NCI-H510A (cell line): ENCODE measurements around the gene PNLIPRP1.

ENCODE experiments used
- DNase-seq: peaks from one replicate; lab custom pipeline; 2025; lab: John Stamatoyannopoulos, UW

The PNLIPRP1 gene

DNA sequence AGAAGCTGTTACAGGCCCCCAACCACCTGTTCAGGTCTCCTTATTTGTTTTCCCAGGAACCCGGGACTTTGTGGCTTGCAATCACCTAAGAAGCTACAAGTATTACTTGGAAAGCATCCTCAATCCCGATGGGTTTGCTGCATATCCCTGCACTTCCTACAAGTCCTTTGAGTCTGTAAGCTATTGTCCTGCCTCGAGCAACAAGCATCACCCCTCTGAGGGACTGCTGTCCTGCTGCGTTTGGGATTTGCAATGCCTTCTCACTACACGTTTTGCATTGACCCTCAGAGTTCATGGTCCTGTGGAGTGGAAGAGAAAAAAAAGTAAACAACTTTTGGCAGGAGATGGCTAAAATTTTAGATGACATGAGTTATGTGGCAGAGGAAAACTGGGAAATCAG is 9.2 kb downstream of the PNLIPRP1 start:
- no peak for DNase-seq

DNA sequence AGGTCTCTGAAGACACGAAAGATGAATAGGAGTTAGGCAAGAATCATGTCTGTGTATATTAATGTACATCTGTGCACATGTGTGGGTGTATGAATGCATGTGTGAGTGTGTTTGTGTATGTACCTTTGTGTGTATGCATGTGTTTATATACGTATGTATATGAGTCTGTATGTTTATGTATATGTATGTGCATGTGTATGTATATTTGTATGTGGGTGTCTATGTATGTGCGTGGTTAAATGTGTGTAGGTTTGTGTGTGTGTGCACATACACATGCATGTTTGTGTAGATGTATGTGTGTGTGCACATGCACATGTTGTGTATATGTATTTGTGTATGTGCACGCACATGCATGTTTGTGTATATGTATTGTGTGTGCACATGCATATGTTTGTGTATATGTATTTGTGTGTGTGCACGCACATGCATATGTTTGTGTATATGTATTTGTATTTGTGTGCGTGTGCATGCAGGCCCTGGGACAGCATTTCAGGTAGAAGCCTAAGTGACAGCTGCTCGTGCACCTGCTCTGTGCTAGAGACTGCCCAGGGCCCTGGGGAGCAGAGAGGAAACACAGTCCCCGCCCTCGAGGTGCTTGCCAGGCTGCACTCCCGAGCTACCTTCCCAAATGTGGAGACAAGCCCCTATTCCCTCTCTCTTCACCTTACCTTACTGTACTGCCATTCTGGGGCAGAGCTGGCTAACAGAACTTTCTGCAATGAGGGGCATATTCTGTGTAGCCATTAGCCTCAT is 12.1 kb downstream of the PNLIPRP1 start:
- DNase-seq, result no peak

DNA sequence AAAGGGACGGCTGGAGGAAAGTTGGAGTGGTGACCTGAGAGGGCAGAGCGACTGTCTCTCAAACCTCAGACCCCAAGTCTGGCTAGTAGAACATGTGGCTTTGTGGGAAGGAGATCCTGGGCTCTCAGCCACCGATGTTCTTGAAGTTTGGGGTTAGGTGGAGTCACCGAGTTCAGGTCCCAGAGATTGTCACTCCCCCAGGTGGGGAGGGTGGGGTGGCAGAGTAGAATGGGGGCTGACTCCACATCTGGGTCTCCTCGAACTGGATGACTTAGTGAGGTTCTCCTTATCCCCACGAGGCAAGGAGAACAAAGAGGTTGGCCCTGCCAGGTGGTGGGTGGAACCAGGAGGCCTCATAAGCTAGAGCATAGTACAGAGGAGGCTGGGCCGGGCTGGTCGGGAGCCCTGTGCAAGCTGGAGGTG is 15.3 kb downstream of the PNLIPRP1 start:
- DNase-seq, result no peak

DNA sequence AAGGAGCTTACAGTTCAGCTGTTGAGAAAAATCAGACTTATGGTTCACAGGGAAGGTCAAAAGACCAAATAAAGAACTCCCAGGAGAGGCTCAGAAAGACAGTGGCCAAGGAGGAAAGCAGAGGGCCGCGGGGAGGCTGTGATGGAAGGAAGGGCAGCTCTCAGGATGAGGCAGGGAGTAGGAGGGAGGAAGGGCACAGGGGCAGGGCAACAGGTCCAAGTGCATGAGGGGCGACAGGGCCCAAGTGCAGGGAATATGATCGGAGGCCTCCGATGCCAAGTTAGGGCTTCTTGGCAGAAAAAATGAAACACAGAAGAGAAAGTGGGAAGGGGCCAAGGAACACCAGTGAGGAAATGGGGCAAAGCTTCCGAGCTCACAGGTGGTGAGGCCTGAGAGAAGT is 16.6 kb downstream of the PNLIPRP1 start:
- DNase-seq, result no peak

DNA sequence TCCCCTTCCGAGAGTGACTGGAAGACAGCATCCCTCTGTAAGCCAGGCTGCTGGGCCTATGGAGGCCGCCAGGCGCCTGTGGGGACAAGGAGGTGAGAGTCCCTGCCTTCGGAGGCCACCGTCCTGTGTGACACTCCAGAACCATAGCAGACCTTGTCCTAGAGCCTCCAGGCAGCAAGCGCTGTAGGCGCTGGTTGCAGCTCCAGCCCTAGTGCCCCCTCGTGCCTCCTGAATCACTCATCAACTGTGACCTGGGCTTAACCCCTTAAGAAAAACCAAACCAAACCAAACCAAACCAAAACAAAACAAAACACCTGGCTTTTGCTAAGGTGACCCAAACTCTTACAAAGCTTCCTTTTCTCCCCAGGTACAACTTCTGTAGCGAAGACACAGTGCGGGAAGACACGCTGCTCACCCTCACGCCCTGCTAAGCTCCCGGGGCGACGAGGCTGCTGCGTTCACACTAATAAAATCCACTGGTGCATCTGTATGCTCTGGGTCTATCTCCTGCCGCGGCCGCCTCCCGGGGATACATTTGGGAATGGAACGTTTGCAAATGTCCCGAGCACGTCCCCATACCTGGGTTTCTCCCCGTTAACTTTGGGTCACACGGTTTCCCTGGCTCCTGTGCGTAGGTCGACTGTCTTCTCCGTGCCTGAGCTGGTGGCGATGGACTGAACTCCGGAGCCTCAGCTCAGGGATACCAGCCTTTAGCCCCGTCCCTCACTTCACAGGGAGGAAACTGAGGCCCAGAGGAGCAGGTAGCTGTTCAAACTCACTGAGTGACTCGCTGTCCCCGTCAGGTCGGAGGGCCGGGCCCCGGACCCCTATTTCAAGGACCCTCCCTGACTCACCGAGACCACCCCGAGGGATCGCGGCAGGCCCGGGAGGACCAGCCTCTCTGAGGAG is 18.2 kb downstream of the PNLIPRP1 start:
- no peak for DNase-seq

DNA sequence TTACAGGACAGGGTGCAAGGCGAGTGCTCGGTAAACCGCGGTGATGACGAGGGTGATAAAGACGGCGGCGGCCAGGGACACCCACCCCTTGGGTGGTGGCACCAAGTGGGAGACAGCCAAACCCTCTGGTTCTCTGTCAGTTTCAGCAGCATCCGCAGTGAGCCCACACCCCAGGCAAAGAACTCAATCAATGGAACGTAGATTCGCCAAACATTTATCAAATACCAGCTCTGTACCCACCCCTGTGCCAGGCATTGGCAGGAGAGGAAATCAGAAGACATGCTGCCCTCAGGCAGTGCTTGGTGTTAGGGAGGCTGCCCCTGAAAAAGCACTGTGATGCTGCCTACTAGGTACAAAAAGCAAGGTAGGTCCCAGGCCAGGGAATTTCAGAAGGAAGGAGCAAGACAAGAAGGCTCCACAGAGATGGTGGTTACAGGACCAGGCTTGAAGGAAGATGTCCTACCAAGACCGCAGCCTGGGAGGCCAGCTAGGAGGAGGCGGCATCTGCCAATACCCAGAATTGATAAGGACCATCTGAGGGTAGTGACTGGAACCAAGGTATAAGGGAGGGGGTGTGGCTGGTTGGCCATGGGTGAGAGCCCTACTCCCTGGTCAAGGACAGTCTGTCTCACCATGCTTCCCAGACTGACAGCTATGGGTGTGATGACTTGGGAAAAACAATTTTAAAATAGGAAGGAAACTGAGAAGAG is 19.8 kb downstream of the PNLIPRP1 start:
- DNase-seq, result no peak

DNA sequence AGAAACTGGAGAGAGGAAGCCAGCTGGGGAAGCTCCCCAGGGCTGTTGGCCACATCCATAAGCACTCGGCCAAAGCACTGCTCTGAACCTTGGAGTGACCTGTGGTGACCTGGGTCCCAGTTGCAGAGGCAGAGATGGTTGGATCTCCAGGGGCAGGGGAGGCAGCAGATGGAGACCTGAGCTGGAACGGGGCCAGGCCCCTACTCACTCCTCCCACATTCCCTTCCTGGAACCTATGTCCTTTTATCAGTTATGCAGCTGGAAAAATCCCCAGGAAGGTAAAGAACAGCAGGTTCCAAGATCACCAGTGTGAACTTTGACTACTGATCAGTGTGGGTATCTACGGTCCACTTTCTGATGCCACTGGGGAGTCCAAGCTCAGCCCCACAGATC is 20.4 kb downstream of the PNLIPRP1 start:
- no peak for DNase-seq

DNA sequence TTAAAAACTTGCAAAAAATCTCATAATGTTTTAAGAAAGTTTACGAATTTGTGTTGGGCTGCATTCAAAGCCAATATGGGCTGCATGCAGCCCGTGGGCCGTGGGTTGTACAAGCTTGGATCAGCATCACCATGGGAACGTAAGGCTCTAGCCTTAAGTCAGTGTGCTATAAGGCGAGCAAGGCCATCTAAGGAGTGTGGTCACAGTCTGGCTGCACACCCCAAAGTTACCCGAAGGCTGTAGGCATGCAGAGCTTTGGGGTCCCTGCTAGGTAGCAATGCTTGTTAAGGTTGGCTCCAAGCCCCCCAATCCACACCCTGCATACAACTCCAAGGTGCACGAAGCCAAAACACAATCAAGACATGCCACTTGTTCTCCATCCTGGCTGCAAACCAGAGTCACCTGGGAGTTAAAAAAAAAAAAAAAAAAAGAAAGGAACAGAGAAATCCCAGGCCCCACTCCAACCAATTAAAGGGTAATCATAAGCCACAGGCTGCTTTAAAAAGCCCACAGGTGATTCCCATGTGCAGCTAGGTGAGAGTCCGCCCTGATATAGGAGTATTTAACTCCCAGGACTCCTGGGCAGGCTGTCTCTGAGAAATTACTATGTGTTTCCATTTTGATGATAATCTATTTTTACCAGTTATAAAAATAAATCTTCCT is 21.5 kb downstream of the PNLIPRP1 start:
- no peak for DNase-seq

DNA sequence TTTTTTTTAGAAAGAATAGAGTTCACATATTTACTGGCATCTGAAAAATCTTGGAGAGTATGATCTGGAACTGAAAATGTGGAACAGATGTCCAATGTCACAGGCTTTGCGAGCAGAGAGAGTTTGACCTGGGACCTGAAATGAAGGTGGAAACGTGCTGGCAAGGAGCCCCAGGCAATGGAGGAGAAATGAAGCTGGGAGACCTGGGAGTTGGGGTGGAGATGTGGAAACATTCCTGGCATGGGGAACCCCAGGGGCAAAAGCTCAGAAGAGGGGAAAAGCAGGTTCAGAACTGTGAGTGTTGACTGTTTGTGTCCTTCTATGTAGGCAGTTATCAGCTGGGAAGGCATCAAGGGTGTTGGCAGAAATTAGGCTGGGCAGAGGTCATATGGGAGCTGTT is 22.7 kb downstream of the PNLIPRP1 start:
- DNase-seq, result no peak

DNA sequence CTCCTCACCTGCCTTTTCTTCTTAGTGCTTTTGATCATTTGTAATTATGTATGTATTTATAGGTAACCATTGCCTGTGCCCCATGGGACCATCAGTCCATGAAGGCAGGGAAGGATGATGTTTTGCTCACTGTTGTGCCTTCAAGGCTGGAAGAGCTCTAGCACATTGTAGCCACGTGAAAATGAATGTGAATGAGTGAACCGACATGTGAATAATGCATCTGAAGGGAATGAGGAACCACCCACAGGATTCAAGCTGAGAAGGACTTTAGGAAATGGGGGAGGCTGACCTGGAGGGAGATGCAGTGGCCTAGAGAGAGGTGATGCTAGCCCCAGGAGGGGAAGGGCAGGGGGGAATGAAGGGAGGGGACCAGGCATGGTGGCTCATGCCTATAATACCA is 24.0 kb downstream of the PNLIPRP1 start:
- DNase-seq, result no peak

DNA sequence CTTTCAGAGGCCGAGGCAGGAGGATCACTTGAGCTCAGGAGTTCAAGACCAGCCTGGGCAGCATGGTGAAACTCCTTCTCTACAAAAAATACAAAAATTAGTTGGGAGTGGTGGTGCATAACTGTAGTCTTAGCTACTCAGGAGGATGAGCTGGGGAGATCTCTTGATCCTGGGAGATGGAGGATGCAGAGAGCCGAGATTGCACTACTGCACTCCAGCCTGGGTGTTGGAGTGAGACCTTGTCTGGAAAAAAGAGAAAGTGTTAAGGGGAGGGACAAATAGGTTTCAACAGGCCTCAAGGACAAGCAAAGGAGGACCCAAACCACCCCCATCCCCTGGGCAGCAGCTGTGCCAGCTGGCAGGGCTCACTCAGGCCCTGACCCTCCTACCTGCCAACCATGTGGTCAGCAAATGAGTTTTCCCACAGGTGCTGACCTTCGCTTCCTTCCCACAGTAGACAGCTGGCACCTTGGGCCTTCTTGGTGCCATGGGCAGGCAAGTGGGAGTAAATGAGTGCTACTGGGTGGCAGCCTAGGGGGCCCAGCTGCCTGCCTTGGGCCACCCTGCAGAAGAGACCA is 24.5 kb downstream of the PNLIPRP1 start:
- no peak for DNase-seq

DNA sequence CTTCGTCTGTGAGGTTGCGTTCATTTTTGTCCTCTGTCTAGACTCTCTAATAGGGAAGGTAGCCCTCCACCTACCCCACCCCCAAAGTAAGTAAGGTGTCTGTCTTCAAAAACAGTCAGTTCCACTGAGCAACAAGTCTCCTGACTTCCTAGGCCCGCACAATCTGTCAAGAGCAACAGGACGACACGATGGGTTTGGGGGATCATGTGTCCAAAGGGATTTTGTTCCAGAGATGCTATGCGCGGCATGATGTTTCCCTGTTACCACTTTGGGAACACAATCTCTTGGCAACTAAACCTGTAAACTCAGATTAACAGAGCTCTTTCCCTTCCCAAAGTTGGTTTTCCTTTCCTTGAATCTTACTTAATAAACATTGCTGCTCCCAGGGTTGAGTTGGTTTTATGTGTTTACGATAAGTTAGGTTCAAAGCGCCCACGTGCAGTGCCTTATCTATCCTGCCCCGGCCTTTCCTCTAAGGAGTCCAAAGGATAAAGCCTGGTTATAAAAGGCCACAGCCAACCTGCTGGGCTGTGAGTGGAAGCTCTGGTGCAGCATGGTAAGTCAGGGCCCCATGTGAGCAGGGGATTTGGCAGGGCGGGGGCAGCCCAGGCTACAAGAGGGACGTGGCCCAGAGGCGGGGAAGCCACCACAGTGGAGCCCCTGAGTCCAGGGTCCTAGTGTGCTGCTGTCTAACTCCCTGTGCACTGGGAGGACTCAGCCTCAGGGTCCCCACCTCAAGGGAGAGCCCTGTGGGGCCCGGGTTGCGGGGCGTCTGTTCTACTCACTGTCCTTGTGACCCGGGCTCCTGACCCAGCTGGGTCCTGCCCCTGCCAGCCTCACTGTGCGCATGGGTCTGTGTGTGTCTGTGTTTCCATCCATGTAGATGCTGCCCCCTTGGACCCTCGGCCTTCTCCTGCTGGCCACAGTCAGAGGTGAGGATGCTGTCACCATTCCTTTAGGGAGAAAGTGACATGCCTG is 30.0 kb downstream of the PNLIPRP1 start, which contains the start of gene PNLIPRP2:
TSS of gene PNLIPRP2 (plus strand) at position 531 of the 978 bp plus-strand sequence.
- DNase-seq, result no peak

DNA sequence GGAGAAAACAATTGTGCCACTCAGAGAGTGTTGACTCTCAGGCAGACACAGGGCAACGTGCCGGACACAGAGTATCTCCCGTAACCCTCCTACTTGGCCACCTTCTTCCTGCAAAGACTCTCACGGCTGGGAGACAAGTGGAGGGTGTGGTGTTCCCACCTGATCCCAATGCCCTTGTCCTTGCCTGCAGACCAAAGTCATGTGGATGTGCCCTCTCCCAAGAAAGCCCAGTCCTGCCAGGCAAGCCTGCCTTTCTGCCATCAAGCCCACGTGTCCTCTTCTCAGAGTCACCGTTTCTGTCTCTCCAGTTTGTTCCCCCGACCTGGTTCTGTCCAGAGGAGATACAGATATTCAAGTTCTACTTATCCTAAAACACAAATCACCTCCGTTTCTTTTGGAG is 30.7 kb downstream of the PNLIPRP1 start:
- no peak for DNase-seq

DNA sequence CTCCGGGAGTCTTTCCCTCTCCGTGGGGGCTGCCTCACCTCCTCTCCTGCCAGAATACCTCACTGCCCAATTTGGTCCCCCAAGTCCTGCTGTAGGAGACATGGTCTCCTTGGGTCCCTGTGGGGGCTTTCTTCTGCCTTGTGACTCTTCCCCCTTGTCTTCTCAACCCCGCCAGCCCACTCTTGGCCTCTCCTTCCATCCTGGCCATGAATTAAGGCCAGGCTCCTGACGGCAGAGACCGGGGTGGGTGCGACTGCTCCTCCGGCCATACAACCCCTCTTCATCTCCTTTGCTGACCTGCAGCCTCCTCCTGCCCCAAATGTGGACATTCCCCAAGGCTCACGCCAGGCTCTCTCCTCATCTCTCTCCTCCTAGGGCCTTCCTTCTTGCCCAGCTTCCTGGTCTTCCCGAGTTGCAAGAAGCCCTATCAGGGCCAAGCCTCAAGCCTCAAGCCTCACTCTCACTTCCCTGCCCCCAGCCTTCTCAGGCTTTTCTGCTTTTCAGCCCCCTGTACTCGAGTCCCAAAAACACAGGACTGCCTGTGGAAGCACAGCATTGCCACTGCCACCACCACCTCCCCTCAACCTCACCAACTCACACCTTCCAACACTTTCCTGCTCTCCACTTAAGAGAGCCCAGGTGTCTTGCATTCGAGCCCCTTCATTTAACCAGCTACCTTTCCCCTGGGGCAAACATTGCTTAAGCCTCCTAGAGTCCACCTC is 31.3 kb downstream of the PNLIPRP1 start:
- no peak for DNase-seq

DNA sequence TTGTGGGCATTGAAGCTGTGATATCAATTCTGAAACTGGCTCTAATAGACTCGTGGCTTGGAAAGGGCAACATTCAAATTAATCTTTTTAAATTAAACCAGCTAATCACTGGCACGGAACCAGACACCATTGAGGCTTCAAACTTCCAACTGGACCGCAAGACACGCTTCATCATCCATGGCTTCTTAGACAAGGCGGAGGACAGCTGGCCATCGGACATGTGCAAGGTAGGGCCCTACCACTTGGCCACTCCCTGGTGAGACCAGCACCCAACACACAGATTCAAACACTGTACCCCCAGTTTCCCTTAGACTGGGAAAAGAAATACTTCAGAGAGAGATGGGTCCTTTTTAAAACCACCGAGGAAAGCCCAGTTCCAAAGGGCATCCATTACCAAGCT is 35.1 kb downstream of the PNLIPRP1 start:
- DNase-seq, result no peak

DNA sequence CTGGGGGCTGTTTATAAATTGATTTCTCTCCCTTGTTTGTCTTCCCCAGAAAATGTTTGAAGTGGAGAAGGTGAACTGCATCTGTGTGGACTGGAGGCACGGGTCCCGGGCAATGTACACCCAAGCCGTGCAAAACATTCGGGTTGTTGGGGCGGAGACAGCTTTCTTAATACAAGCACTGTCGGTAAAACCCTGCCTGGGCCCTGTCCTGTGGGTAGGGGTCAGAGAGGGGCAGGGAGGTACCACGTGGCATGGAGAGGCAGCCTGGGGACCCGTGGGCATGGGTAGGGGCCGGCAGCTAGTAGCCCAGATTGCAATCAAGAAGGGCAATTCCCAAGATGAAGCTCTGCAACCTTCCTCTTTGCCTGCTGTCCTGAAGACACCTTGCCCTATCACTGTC is 36.1 kb downstream of the PNLIPRP1 start:
- no peak for DNase-seq

DNA sequence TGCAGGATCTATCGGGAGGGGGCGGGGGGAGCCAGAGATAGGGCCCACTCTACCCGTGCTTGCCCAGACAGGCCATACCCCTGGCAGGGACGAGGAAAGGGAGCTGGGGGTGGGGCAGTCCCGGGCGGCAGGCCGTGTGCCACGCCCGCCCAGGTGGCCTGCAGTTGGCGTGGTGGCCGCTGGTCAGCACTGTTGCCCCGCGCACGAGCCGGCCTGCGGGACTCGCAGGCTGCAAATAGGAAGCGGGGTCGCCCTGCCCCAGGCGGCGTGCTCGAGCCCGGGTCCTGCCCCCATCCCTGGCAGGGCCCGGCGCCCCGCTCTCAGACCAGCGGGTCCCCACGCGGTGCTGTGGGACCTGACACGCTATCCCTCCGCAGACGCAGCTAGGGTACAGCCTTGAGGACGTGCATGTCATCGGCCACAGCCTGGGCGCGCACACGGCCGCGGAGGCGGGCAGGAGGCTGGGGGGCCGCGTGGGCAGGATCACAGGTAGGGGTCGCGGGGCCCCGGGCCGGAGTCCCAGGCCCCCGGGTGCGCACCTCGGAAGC is 36.7 kb downstream of the PNLIPRP1 start:
- no peak for DNase-seq

DNA sequence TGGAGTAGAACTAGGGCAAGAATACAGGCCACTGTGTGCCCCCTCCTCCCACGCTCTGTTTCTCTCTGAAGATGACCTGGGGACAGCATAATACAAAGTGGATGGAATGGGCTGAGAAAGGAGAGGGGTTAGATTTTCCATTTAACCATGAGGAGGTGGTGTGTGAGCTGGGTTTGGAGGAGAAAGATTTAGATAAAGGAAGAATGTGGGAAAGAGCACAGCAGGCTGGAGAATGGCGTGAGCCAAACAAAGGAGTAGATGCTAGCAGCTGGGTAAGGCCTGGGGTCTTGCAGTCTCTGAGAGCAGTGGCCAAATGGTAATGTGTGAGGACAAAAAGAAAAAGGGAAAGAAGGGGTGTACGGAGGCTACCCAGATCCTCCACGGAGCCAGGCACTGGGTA is 38.6 kb downstream of the PNLIPRP1 start:
- DNase-seq, result no peak

DNA sequence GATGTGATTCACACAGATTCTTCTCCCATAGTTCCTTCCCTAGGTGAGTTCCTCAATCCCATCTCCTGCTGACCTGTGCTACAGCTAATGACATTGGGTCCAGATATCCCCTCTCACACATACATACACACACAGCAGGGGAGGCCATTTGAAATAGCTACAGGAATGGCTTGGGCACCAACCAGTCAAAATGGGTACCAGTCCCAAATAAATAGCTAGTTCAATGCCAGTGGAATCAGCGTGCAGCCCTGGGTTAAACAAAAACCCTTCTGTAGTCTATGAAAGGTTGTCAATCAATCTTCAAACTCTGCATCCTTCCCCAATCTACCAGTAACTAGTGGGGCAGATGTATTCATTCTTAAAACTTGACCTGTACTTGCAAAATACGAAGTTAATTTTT is 39.3 kb downstream of the PNLIPRP1 start:
- DNase-seq, result no peak
